Large intestine (tissue), 3 donors: ENCODE measurements around the gene PDCD5. TPM values are rescaled to one million over a fixed set of nuclear protein-coding genes. Genes with fewer than 3 reads are reported as not detected.

ENCODE experiments used
- DNase-seq, 2 donors: peaks; one replicate each; pipeline versions ENCODE4 v3.0.0 to v3.0.0-alpha.2; 2013
- H3K27ac ChIP-seq: one replicate; pipeline ENCODE4 v1.5.1; 2013; ENCODE audit warnings: low read length
- H3K27me3 ChIP-seq: 2 replicates; pipeline ENCODE4 v1.6.1; 2013; ENCODE audit warnings: low read length; ENCODE audit not compliant: control insufficient read depth, insufficient read depth
- H3K36me3 ChIP-seq: 2 replicates; pipeline ENCODE4 v1.6.1; 2013; ENCODE audit warnings: low read length; ENCODE audit not compliant: control insufficient read depth, insufficient read depth
- H3K4me1 ChIP-seq: one replicate; pipeline ENCODE4 v1.6.1; 2013; ENCODE audit warnings: low read length; ENCODE audit not compliant: control insufficient read depth, insufficient read depth
- H3K4me3 ChIP-seq: one replicate; pipeline ENCODE4 v1.5.1; 2013; ENCODE audit warnings: low read length
- H3K9me3 ChIP-seq: one replicate; pipeline ENCODE4 v1.6.1; 2013; ENCODE audit warnings: mild to moderate bottlenecking, low read depth, low read length, moderate library complexity; ENCODE audit not compliant: control insufficient read depth
- WGBS: methylation state at CpG from one replicate; pipeline ENCODE4 v1.1.5; 2013; ENCODE audit warnings: low lambda C conversion rate; ENCODE audit not compliant: insufficient coverage; 5-methylcytosine and 5-hydroxymethylcytosine counted together
- polyA plus RNA-seq: library from polyadenylated mRNA; unstranded; fragments of 120-200 nt; gene quantifications from one replicate; pipeline ENCODE4 v1.2.1, GENCODE V29; 2013

Gene PDCD5
- polyA plus RNA-seq, 1 donor: 130 TPM

- H3K36me3 ChIP-seq: peaks cover 70% of the 10 kb centered on the region
- WGBS: no CpG with 5 or more reads among the region's 15 CpGs
Measured at GRCh38 chr19:32627714-32628270, 46.8 kb downstream of the PDCD5 start.

GRCh38 chr19:32630338-32630737 is 49.3 kb downstream of the PDCD5 start:
- Histone ChIP-seq H3K9me3 (no peaks in the 10 kb centered on the region), H3K4me1 (no peaks in the 10 kb centered on the region), H3K27me3 (no peaks in the 10 kb centered on the region), H3K36me3 (peaks cover 56% of the 10 kb centered on the region), H3K27ac (no peak overlapping the region), H3K4me3 (no peak overlapping the region)
- WGBS: no CpG with 5 or more reads among the region's 14 CpGs
- DNase-seq: no peak

More at GRCh38 chr19:32627714-32628270, 46.8 kb downstream of the PDCD5 start:
- Histone ChIP-seq H3K4me3 (no peak overlapping the region), H3K4me1 (no peaks in the 10 kb centered on the region), H3K27me3 (no peaks in the 10 kb centered on the region), H3K9me3 (no peaks in the 10 kb centered on the region), H3K27ac (no peak overlapping the region)
- no peak for DNase-seq

GRCh38 chr19:32631381-32631780 is 50.4 kb downstream of the PDCD5 start:
- Histone ChIP-seq H3K36me3 (peaks cover 59% of the 10 kb centered on the region), H3K27me3 (no peaks in the 10 kb centered on the region), H3K9me3 (no peaks in the 10 kb centered on the region), H3K4me1 (no peaks in the 10 kb centered on the region), H3K4me3 (no peak overlapping the region), H3K27ac (no peak overlapping the region)
- DNase-seq: no peak
- WGBS: no CpG with 5 or more reads among the region's 15 CpGs

Other genes with a start within 250 kb of the PDCD5 start
- 18.6 TPM for gene ZNF507, start 235.6 kb upstream of the PDCD5 start, polyA plus RNA-seq
- gene DPY19L3, start 175.4 kb upstream of the PDCD5 start, polyA plus RNA-seq: 36.8 TPM
- gene ANKRD27, start 94.0 kb downstream of the PDCD5 start, polyA plus RNA-seq: 20.6 TPM
- 0.03 TPM for gene RGS9BP, start 94.7 kb downstream of the PDCD5 start, polyA plus RNA-seq
- gene NUDT19, start 110.6 kb downstream of the PDCD5 start, polyA plus RNA-seq: 13.2 TPM
- gene TDRD12, start 138.6 kb downstream of the PDCD5 start, polyA plus RNA-seq: 0.28 TPM